GM12874 (cell line): ENCODE data around the gene LYSMD3.

Experiments used
- TF ChIP-seq, protein P1 (sequence below): IDR thresholded peaks from 2 replicates; pipeline ENCODE4 v1.5.1; 2011; ENCODE audit warnings: low read depth, mild to moderate bottlenecking, control low read depth, low read length, moderate library complexity; ENCODE audit not compliant: insufficient read depth

The LYSMD3 gene

DNA sequence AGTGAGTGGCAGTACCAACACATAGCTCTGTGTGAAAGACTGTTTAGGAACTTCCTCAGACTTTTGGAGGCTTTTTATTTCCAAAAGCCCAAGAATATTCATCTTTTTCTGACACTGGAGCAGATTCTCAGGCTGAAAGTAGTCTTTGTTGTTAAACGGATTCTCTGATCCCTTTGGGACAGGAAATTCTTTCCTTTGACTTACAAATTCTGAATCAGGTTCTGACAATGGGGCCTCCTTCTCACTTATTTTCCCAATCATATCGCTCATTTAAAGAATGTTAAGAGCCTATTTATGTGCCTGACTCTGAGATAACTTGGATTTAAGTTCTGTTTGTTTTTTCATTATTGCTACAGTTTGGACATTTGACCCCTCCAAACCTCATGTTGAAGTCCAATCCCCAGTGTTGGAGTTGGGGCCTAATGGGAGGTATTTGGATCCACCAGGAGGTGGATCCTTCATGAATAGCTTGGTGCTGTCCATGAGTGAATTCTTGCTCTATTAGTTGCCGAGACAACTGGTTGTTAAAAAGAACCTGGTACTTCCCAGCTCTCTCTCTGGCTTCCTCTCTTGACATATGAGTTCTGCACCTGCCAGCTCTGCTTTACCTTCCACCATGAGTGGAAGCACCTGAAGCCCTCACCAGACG lies 25.1 kb upstream of the LYSMD3 start:
- TF ChIP-seq, protein P1, sequence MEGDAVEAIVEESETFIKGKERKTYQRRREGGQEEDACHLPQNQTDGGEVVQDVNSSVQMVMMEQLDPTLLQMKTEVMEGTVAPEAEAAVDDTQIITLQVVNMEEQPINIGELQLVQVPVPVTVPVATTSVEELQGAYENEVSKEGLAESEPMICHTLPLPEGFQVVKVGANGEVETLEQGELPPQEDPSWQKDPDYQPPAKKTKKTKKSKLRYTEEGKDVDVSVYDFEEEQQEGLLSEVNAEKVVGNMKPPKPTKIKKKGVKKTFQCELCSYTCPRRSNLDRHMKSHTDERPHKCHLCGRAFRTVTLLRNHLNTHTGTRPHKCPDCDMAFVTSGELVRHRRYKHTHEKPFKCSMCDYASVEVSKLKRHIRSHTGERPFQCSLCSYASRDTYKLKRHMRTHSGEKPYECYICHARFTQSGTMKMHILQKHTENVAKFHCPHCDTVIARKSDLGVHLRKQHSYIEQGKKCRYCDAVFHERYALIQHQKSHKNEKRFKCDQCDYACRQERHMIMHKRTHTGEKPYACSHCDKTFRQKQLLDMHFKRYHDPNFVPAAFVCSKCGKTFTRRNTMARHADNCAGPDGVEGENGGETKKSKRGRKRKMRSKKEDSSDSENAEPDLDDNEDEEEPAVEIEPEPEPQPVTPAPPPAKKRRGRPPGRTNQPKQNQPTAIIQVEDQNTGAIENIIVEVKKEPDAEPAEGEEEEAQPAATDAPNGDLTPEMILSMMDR, result no peak

DNA sequence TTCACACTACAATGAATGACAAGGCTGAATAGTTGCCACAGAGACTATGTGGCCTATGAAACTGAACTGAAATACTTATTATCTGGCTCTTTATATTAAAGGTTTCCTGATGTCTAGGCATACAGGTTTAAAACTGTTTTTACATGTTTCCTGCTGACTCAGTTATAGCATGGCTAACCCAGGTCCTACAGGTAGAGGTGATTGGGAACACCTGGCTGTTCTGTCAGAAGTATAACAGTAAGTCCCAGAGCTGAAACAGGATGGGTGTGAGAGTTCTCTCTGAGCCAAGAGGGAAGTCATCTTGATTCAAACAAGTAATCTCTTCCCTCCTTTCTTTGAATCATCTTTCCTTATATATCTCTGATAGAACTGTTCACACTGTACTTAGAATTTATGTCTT lies 24.3 kb upstream of the LYSMD3 start:
- TF ChIP-seq, protein P1, result no peak

DNA sequence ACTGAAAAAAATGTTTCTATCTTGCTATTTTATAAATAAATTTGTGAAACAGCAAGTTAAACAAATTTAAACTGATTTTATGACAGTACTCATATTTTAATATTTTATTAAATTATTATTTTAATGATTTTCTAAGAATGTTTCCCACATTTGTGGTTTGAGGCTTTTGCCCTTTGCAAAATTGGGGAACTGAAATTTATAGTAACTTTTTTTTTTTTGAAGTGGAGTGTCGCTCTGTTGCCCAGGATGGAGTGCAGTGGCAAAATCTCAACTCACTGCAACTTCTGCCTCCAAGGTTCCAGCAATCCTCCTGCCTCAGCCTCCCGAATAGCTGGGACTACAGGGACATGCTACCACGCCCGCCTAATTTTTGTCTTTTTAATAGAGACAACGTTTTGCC lies 22.0 kb upstream of the LYSMD3 start:
- TF ChIP-seq, protein P1, result no peak

DNA sequence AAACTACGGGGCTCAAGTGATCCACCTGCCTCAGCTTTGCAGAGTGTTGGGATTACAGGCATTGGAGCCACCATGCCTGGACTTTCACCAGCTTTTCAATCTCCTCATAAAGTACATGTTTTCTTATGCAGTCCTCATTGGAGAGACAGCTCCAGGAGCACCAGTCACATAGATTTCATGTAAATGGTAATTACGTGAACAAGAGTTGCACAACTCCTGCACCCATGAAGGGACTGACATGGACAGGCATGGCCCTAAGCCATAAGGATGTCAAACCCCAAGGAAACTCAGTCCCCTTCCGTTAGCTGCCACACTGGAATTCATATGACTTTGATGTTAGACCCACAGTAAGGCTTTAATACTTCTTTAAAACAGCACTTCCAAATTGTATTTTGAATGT lies 21.6 kb upstream of the LYSMD3 start:
- TF ChIP-seq, protein P1, result no peak

DNA sequence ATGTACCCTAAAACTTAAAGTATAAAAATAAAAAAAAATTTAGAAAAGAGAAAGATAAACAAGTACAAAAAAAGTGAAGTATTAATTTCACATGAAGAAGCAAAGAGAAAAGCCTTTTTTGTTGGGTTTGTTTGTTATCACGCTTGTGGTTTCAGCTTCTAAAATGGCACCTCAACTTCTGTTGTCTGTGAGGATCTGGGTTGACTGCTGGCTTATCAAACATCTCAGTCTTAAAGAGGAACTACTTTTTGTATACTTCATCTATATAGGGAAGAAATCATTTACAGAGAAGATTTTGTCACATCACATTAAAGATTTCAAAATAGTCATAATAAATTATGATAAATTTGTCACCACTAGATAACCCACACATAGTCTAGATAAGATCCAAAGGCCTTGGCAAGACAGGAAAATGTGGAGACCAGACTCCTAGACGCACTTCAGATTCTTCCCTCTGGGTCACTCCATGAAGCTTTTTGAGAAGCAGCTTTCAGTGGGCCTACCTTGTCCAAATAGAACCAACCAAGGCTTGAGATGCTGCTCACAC lies 20.4 kb upstream of the LYSMD3 start:
- TF ChIP-seq, protein P1, result no peak

DNA sequence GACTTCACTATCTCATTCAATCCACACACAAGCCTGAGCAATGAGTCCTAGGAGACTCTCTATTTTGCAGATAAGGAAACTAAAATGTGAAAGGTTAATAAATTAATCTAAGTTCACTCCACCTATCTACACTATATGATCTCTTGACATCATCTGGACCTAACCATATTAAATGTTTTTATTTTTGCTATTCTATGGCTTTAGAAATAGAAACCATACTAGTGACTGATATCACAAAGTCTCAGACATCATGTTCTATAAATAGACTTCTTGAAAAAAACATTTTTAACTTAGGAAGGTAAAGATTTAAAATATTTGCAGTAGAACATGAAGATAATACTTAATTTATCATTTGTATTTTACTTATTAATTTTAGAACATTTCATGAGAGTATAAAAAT lies 19.8 kb upstream of the LYSMD3 start:
- TF ChIP-seq, protein P1, result no peak

DNA sequence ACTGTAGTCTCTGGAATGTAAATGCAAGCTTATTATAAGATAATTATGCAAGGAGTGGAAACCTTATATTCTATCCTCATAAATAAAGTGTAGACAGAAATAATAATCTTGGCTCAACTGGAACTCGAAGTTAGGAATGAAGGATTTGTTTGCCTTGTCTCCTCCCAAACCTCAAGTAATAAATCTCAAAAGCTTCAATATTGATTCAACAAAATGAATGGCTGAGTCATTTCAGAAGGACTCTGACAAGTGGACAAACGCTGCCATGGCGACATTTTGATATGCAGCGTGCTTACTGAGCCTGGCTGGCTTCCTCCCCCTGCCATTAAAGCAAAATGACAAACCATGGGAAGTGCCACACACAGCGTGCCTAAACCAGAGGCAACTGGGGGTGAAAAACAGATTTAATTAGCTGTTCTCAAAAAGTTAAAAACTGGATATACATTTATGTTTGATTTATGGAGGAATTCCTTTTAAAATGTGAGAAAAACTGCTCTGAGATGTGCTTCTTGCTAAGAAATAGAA lies 18.7 kb upstream of the LYSMD3 start:
- TF ChIP-seq, protein P1, result no peak
